ENCODE measurements around the gene PPP2R5D.

DNA sequence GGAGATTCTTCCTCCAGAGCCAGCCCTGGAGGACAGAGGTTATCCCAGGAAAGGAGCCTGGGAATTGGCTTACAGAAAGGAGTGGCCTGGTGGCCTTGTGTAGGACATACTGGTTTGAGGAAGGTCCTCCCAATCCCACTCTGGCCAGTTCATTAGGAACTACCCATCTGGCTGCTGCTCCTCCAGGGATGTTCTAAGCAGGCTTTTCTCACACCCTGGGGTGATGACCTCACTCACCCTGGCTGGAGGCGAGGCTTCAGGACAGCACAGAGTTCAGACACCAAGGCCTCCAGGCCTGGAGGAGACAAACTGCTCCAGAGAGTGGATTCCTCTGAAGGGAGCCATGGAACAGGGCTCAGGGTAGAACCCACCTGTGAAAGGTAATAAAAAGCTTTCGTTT, 14.9 kb upstream of the PPP2R5D start:
- TF ChIP-seq EZH2 (IDR thresholded peaks at IDR 0.05; ENCODE audit: low read depth, low read length, severe bottlenecking), result no peak
- TF ChIP-seq, protein P1, sequence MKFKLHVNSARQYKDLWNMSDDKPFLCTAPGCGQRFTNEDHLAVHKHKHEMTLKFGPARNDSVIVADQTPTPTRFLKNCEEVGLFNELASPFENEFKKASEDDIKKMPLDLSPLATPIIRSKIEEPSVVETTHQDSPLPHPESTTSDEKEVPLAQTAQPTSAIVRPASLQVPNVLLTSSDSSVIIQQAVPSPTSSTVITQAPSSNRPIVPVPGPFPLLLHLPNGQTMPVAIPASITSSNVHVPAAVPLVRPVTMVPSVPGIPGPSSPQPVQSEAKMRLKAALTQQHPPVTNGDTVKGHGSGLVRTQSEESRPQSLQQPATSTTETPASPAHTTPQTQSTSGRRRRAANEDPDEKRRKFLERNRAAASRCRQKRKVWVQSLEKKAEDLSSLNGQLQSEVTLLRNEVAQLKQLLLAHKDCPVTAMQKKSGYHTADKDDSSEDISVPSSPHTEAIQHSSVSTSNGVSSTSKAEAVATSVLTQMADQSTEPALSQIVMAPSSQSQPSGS (IDR thresholded peaks at IDR 0.05; ENCODE audit: low read length), result no peak

Measured in H1 (cell line).